Tibial artery (tissue), 4 donors: ENCODE data around the gene KIAA0319L.
"Not testable (repeated sequence)": the region's sequence is repeated elsewhere in the genome, so short reads cannot be mapped to it uniquely, and the experiment has no call there.

Experiments
- DNase-seq, 2 donors: peaks; one replicate each; pipeline ENCODE4 v3.0.0-alpha.2; 2019
- H3K27ac ChIP-seq, 2 donors: fragments of 200-600 bp; sonication (generic) in 1 of 2; 1 replicate in 1 of 2; 2 replicates in 1 of 2; pipeline ENCODE4 v1.5.1; 2018 to 2019; ENCODE audit warnings: mild to moderate bottlenecking in 1 of 2
- H3K27me3 ChIP-seq, 2 donors: fragments of 200-600 bp; sonication (generic) in 1 of 2; one replicate each; pipeline versions ENCODE4 v1.5.1 to v1.6.0; 2016 to 2019
- H3K36me3 ChIP-seq, 3 donors: fragments of 200-600 bp; sonication (generic) in 2 of 3; one replicate each; pipeline ENCODE4 v1.5.1; 2016 to 2019; ENCODE audit warnings: mild to moderate bottlenecking in 2 of 3
- H3K4me1 ChIP-seq, 4 donors: fragments of 200-600 bp; sonication (generic) in 2 of 4; 1 replicate in 3 of 4; 2 replicates in 1 of 4; pipeline ENCODE4 v1.5.1; 2016 to 2019
- H3K4me3 ChIP-seq, 2 donors: fragments of 200-600 bp; sonication (generic) in 1 of 2; 1 replicate in 1 of 2; 2 replicates in 1 of 2; pipeline ENCODE4 v1.5.1; 2018 to 2019; ENCODE audit warnings: mild to moderate bottlenecking in 2 of 2
- H3K9me3 ChIP-seq, 3 donors: fragments of 200-600 bp; sonication (generic) in 1 of 3; one replicate each; pipeline ENCODE4 v1.5.1; 2016 to 2019
- CTCF ChIP-seq, 2 experiments: fragments of 200-600 bp in 1 of 2; fragments of 450-650 bp in 1 of 2; IDR thresholded peaks; one replicate each; pipeline ENCODE4 v1.5.1; 2017 to 2019; ENCODE audit warnings: antibody characterized with exemption in 2 of 2, mild to moderate bottlenecking in 1 of 2, moderate library complexity in 1 of 2
- intact Hi-C: fragments of 100-400 bp; cut with DNase I; formaldehyde crosslinking; loops from one replicate; pipeline ENCODE4 v1.15.0; 2023; ENCODE audit warnings: low total_unique reads

KIAA0319L gene

DNA sequence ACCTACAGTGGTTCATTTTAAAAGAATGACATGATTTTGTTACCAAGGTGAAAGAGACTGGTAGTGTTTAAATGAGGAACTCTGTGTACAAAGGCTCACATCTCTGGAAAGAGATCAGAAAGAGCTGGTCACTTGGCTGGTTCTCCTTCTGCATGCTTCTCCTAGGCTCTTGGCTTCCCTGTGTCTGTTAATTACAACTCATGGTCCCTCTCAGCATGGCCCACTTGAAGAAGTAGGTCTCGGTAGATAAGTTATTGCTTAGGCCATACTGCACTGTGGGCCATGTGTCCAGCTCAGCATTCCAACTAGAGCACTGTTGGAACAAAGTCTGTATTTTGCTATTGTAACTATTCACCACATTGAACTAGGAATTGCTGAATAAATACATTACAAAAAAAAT is 91.1 kb downstream of the KIAA0319L start:
- Histone ChIP-seq H3K36me3 (peaks cover 33 to 82% (median 59%) of the 10 kb centered on the region in 3 donors), H3K4me1 (no peaks in the 10 kb centered on the region), H3K9me3 (no peaks in the 10 kb centered on the region), H3K27ac (no peak overlapping the region), H3K27me3 (no peaks in the 10 kb centered on the region), H3K4me3 (no peak overlapping the region)
- TF ChIP-seq CTCF (IDR thresholded peaks at IDR 0.05), result no peak
- intact Hi-C loops, result no loop called here
- DNase-seq, result no peak

DNA sequence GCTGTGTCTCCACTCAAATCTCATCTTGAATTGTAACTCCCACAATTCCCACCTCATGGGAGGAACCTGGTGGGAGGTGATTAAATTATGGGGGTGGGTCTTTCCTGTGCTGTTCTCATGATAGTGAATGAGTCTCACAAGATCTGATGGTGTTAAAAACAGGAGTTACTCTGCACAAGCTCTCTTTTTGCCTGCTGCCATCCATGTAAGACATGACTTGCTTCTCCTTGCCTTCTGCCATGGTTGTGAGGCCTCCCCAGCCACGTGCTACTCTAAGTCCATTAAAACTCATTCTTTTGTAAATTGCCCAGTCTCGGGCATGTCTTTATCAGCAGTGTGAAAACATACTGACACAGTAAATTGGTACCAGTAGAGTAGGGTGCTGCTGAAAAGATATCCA is 93.5 kb downstream of the KIAA0319L start:
- H3K4me3 ChIP-seq, intact Hi-C loops, H3K4me1 ChIP-seq, H3K27ac ChIP-seq, DNase-seq, H3K9me3 ChIP-seq, H3K27me3 ChIP-seq: not testable (repeated sequence)
- peaks cover 33 to 70% (median 50%) of the 10 kb centered on the region in 3 donors for H3K36me3 ChIP-seq

GRCh38 chr1:35463232-35463631 is 94.0 kb downstream of the KIAA0319L start:
- no peak overlapping the region for H3K4me3 ChIP-seq
- TF ChIP-seq CTCF (IDR thresholded peaks at IDR 0.05), result no peak
- H3K27ac ChIP-seq, result no peak overlapping the region
- H3K9me3 ChIP-seq, result no peaks in the 10 kb centered on the region
- no peaks in the 10 kb centered on the region for H3K27me3 ChIP-seq
- H3K36me3 ChIP-seq, result peaks cover 33 to 72% (median 50%) of the 10 kb centered on the region in 3 donors
- intact Hi-C loops, result no loop called here
- DNase-seq, result no peak
- H3K4me1 ChIP-seq, result no peaks in the 10 kb centered on the region

- TF ChIP-seq CTCF (IDR thresholded peaks at IDR 0.05), result no peak
- no peak for DNase-seq
- no peaks in the 10 kb centered on the region for H3K4me1 ChIP-seq
- H3K27me3 ChIP-seq, result no peaks in the 10 kb centered on the region
- no peaks in the 10 kb centered on the region for H3K9me3 ChIP-seq
- H3K4me3 ChIP-seq, result no peak overlapping the region
- intact Hi-C loops, result no loop called here
- H3K27ac ChIP-seq, result no peak overlapping the region
- peaks cover 33 to 84% (median 50%) of the 10 kb centered on the region in 3 donors for H3K36me3 ChIP-seq
Observed at GRCh38 chr1:35461966-35462651, 95.1 kb downstream of the KIAA0319L start.

GRCh38 chr1:35460796-35461195 is 96.4 kb downstream of the KIAA0319L start:
- Histone ChIP-seq H3K9me3 (no peaks in the 10 kb centered on the region), H3K4me3 (no peak overlapping the region), H3K36me3 (peaks cover 29 to 75% (median 43%) of the 10 kb centered on the region in 3 donors), H3K27me3 (no peaks in the 10 kb centered on the region), H3K27ac (no peak overlapping the region), H3K4me1 (no peaks in the 10 kb centered on the region)
- no peak for DNase-seq
- intact Hi-C loops, result no loop called here
- no peak for TF ChIP-seq CTCF (IDR thresholded peaks at IDR 0.05)

- Histone ChIP-seq H3K4me3 (no peak overlapping the region), H3K36me3 (peaks cover 13 to 53% (median 20%) of the 10 kb centered on the region in 3 donors), H3K4me1 (peaks cover 0 to 27% (median 25%) of the 10 kb centered on the region in 4 donors), H3K27ac (no peak overlapping the region), H3K27me3 (no peaks in the 10 kb centered on the region), H3K9me3 (no peaks in the 10 kb centered on the region)
- TF ChIP-seq CTCF (IDR thresholded peaks at IDR 0.05), result no peak
- intact Hi-C loops, result loop anchor here (5.0 kb wide), 1 partner anchor 263 kb away; the partner anchor contains the start of gene C1orf216
- DNase-seq, result no peak
Observed at GRCh38 chr1:35454616-35455015, 102.6 kb downstream of the KIAA0319L start.
